HG02642 (cell line): ENCODE data around the gene SBNO2.

Experiments used
- ATAC-seq: cut with Tn5 transposase; IDR thresholded peaks from one replicate; pipeline ENCODE4 v1.9.1; 2021; ENCODE audit warnings: mild to moderate bottlenecking; ENCODE audit not compliant: unreplicated experiment, poor library complexity

SBNO2 gene

DNA sequence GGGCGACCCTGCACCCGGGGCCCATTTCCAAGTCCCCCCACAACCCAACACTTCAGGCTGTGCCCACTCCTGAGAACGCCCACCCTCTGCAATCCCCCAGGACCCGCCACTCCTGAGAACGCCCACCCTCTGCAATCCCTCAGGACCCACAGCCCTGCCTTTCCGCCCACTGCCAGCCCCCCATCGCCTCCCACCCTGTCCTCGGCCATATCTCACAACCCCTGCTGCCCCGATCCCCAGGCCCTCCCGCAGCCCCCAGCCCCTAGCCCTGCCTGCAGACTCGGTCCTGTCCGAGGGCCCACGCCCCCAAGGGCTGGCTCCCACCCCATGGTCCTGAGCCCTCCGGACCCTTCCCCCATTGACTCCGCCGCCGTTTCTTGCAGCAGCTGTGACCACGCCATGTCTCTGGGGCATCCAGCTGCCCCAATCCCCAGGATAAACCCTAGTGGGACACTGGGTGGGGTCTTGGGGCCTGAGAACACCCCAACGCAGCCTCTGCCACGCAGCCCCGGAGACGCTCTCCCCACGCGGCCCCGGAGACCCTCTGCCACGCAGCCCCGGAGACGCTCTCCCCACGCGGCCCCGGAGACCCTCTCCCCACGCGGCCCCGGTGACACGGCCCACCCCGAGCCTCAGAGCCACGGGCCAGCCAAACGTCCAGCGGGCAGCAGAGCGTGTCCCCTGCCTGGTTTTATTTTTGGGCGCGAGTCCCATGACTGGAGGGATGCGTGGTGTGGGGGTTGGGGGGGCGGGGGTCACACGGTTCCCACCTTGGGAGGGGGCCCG is 17.0 kb downstream of the SBNO2 start:
- no peak for ATAC-seq

DNA sequence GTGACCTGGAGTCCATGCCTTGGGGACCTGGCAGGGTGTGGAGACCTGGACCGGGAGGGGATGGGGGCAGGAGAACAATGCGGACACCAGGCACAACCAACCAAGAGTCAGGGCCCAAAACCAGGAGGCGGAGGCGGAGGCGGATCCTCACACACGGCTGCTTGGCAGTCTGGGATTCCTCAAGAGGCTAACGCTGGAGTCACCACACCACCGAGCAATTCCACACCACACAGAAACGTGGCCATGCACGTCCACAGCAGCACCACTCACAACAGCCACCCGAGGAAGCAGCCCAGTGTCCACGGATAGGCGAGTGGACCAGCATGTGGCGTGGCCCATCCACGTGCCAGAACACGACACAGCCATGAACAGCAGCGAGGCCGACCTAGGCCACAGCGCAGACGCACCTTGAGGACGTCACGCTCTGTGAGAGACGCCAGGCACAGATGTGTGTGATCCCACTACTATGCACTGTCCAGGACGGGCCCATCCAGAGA is 17.7 kb downstream of the SBNO2 start:
- ATAC-seq = no peak

- no peak for ATAC-seq
Measured at GRCh38 chr19:1155352-1156304, 18.4 kb downstream of the SBNO2 start.

- ATAC-seq = no peak
Measured at GRCh38 chr19:1154731-1155351, 19.2 kb downstream of the SBNO2 start.

- no peak for ATAC-seq
Measured at GRCh38 chr19:1153891-1154730, 20.0 kb downstream of the SBNO2 start.

DNA sequence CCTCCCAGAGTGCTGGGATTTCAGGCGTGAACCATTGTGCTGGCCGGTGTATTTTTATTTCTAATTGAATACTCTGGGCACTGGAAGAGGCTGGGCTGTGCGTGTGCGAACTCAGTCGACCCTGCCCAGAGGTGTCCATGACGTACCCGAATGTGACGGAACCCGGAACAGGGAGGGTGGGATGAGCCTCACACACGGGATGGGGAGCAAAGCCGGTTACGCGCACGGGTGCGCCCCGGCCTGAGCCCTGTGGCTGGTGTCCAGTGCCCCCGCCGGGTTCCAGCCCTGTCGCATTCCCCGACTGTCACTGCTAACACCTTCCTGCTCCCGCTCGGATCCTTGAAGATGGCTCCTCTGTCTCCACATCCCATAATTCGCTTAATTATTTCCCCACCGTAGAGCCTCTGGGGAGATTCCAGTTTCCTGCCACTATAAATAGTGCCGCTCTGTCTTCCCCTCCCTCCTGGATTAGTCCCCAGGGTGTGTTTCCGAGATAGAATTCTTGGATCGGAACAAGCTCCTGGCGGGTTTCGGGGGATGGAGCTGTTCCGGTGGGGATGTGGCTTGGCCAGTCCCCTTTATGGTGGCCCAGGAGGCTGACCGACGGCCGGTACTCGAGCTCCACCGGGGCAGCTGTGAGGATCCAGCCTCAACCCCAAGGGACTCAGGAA is 22.0 kb downstream of the SBNO2 start:
- no peak for ATAC-seq

DNA sequence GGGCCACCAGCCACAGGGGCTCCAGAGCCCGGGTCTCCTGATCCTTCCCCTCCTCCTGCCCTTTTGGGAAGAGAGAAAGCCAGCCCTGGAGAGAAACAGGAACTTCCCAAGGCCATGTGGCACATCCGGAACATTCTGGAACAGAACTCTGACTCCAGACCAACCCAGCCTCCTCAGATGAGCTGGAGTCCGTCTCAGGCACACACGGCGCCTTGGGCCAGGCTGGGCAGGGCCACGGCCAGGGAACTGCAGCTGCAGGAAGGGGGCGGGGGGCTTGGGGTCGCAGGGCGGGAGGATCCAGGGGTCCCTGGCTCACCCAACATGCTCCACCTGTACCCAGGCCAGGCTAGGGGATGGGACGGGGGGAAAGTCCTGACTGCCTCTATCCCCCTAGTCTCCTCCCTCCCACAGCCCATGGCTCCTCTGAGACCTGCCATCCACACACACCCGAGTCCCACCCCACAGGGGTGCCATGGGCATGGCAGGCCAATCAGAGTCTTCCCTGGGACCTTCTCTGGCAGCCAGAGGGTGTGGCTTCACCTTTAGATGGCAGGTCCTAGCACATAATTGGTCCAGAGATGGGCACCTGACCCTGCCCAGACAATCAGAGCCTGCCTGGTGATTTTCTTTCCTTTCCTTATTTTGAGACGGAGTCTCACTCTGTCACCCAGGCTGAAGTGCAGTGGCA is 22.9 kb downstream of the SBNO2 start:
- no peak for ATAC-seq

DNA sequence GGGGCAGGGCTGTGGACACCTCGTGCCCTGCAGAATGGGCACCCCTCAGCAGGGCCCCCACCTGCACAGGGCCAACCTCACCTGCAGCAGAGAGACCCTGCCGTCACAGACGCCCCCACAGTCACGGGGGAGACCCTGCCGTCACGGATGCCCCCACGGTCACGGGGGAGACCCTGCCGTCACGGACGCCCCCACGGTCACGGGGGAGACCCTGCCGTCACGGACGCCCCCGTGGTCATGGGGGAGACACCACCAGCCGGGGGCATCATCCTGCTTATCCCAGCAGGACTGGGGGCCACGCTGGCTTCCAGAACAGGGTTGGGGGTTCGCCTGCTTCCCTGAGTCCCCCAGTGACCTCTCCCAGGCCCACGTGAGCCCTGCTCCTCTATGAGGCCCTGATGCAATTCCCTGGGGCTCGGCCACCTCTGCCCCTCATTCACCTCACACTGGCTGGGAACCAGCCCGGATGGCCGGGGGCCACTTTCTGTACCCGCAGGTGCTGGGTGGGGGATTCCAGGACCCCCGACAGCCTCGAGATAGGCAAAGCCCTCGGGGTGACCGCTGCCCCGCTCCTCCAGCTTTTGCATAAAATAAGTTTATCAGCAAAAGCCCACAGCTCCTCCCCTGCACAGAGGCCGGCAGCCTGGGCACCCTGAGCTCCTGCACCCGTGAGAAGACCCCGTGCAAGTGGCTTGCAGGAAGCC is 23.6 kb downstream of the SBNO2 start:
- ATAC-seq = no peak

DNA sequence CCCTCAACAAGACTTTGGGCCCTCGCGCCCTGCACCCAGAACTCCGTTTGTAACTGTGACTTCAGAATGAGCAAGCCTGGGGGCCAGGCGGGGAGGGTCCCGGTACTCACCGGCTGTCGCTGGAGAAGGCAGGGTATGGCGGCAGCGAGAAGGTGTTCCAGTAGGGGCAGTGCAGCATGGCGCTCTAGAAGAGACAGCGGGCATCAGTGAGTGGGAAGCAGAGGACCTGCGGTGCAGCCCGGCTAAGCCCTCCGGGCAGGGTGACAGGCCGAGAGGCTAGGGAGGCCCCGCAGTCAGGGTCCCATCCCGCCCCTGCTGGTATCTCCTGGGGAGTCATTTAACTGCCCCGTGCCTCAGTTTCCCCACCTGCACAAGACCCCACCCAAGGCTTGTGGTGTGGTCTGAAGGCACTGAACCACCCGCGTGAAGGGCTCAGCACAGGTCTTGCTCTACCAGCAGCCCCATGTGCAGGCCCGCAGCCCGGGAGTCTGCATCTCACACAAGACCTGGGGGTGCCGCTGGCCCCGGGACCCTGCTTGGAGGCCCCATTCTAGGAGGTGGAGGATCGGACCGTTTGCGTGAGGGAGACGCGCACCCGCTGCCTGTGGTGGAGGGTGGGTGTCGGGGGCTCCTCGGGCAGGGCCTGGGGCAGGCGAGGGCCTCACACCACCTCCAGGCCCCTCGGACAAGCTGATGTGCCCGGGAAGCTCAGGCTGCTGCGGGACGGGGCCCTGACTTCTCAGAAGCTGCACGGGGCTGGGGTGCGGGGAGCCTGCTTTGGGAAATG is 24.6 kb downstream of the SBNO2 start:
- no peak for ATAC-seq

- ATAC-seq = no peak
Measured at GRCh38 chr19:1147934-1148549, 26.0 kb downstream of the SBNO2 start.

DNA sequence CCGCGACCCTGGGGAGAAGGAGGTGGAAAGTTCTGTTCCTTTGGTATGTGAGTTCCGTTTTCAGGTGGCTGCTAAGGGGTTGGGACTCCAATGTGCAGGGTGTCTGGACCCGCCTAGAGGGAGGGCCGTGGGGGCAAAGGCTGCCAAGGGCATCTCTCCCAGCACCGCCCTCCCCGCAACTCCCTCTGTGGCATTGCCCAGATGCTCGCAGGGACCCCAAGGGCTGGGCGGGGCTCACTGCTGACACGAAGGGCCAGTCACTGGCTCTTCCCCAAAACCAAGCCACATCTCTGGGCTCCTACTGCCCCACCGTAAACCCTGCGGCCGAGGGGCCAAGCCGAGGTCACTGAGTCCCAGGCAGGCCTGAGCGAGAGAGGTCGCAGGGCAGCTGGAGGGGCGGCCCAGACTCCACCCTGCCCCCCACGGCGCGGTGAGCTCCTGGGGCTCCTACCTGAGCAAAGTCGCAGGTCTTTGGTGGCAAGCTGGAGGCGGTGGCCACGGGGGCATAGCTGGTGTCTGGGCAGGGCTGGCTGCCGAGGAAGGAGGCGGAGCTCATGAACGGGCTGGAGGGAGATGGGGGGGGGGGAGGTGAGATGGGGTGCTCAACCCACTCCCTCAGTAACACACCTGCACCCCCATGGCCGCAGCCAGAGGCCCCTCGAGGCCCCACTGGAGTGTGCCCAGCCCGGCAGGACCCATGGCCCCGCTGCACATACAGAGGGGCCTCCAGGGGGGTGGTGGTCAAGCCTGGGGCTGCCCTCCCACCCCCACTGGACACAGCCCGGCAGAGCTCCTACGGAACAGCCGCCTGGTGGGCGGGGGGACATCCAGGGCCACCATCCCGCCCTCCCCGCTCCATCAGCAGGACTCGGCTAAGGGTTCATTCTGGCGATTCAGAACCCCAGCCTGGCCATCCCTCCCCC is 26.9 kb downstream of the SBNO2 start:
- ATAC-seq = no peak

DNA sequence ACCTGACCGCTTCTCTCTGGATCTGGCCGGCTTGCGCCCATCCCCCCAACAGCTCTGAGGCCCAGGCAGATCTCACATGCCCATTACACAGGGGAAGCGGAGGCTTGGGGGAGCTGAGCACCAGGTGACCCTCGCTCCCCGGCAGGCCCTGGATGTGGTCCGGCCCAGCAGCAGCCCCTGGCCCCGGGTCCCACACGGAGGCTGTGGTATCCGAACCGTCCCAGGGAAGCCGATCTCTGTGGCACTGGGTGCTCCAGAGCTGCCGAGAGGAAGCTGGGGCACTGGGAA is 27.7 kb downstream of the SBNO2 start:
- ATAC-seq = no peak

- ATAC-seq = no peak
Measured at GRCh38 chr19:1145635-1146411, 28.2 kb downstream of the SBNO2 start.

DNA sequence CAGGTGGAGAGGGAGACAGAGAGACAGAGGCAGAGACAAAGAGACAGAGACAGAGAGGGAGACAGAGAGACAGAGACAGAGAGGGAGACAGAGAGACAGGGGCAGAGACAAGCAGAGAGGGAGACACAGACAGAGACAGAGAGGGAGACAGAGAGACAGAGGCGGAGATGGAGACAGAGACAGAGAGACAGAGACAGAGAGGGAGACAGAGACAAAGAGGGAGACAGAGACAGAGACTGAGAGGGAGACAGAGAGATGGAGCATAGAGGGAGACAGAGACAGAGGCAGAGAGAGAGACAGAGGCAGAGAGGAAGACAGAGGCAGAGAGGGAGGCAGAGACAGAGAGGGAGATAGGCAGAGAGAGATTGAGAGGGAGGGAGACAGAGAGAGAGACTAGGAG is 29.3 kb downstream of the SBNO2 start:
- no peak for ATAC-seq

DNA sequence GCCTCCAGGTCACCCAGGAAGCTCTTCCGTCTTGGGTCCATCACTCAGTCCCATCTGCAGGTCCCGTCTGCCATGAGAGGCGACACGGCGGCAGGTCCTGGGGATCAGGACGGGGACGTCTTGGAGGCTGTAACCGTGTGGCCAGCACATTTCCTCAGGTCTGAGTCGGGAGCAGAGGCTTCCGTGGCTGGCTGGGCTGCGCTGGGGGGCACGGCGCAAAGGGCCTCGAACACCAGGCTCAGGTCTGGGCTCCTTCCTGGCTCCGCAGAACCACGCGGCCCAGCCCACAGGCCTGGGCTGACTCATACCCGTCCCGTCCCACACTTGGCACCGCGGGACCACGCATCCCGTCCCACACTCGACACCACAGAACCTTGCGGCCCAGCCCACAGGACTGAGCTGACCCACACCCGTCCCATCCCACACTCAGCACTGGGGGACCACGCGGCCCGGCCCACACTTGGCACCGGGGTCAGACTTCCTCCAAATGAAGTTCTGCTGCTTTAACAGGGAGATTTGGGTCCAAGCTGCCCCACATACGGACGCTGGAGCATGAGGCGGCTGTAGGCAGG is 30.2 kb downstream of the SBNO2 start:
- ATAC-seq = no peak
